Measurements from ENCODE around the gene CELSR1.

Gene CELSR1

GRCh38 chr22:46567471-46567870 lies 30.1 kb upstream of the CELSR1 start:
- no peak overlapping the region for H3K9ac ChIP-seq (ENCODE audit: low read depth in 1 of 2, low read length in 2 of 2)
- H3K36me3 ChIP-seq (ENCODE audit: control insufficient read depth in 1 of 2, insufficient read depth in 2 of 2, low read length in 2 of 2): no peaks in the 10 kb centered on the region
- peaks cover 8 to 13% of the 10 kb centered on the region in 2 donors for H3K9me3 ChIP-seq (ENCODE audit: control insufficient read depth in 1 of 2, low read length in 2 of 2)
- no peaks in the 10 kb centered on the region for H3K27me3 ChIP-seq (ENCODE audit: control insufficient read depth in 1 of 2, insufficient read depth in 2 of 2, low read length in 2 of 2)
- H3K4me3 ChIP-seq (ENCODE audit: low read depth in 1 of 2, low read length in 2 of 2): no peak overlapping the region
- peaks cover 13% of the 10 kb centered on the region in 2 donors for H3K4me1 ChIP-seq (ENCODE audit: control insufficient read depth in 1 of 2, insufficient read depth in 2 of 2, low read length in 2 of 2)
- no peak overlapping the region for H3K27ac ChIP-seq (ENCODE audit: low read depth, low read length)

- no peaks in the 10 kb centered on the region for H3K9me3 ChIP-seq (ENCODE audit: control insufficient read depth in 1 of 2, low read length in 2 of 2)
- H3K36me3 ChIP-seq (ENCODE audit: control insufficient read depth in 1 of 2, insufficient read depth in 2 of 2, low read length in 2 of 2): no peaks in the 10 kb centered on the region
- H3K27me3 ChIP-seq (ENCODE audit: control insufficient read depth in 1 of 2, insufficient read depth in 2 of 2, low read length in 2 of 2): no peaks in the 10 kb centered on the region
- H3K4me3 ChIP-seq (ENCODE audit: low read depth in 1 of 2, low read length in 2 of 2): no peak overlapping the region
- H3K4me1 ChIP-seq (ENCODE audit: control insufficient read depth in 1 of 2, insufficient read depth in 2 of 2, low read length in 2 of 2): peaks cover 13% of the 10 kb centered on the region in 2 donors
- peak overlapping the region in 1 of 2 donors; percentile 56 for H3K9ac ChIP-seq (ENCODE audit: low read depth in 1 of 2, low read length in 2 of 2)
- H3K27ac ChIP-seq (ENCODE audit: low read depth, low read length): no peak overlapping the region
These were observed 26.8 kb upstream of the CELSR1 start for GRCh38 chr22:46564084-46564714.

GRCh38 chr22:46563381-46564083 lies 26.1 kb upstream of the CELSR1 start:
- Histone ChIP-seq H3K9ac (ENCODE audit: low read depth in 1 of 2, low read length in 2 of 2) (peak overlapping the region; percentile 34 to 56), H3K4me3 (ENCODE audit: low read depth in 1 of 2, low read length in 2 of 2) (no peak overlapping the region), H3K36me3 (ENCODE audit: control insufficient read depth in 1 of 2, insufficient read depth in 2 of 2, low read length in 2 of 2) (no peaks in the 10 kb centered on the region), H3K4me1 (ENCODE audit: control insufficient read depth in 1 of 2, insufficient read depth in 2 of 2, low read length in 2 of 2) (peaks cover 13% of the 10 kb centered on the region in 2 donors), H3K27me3 (ENCODE audit: control insufficient read depth in 1 of 2, insufficient read depth in 2 of 2, low read length in 2 of 2) (no peaks in the 10 kb centered on the region), H3K27ac (ENCODE audit: low read depth, low read length) (peak overlapping the region; percentile 42), H3K9me3 (ENCODE audit: control insufficient read depth in 1 of 2, low read length in 2 of 2) (no peaks in the 10 kb centered on the region)

GRCh38 chr22:46561435-46561905 lies 24.1 kb upstream of the CELSR1 start:
- peaks cover 13% of the 10 kb centered on the region in 2 donors for H3K4me1 ChIP-seq (ENCODE audit: control insufficient read depth in 1 of 2, insufficient read depth in 2 of 2, low read length in 2 of 2)
- no peak overlapping the region for H3K9ac ChIP-seq (ENCODE audit: low read depth in 1 of 2, low read length in 2 of 2)
- no peak overlapping the region for H3K27ac ChIP-seq (ENCODE audit: low read depth, low read length)
- H3K4me3 ChIP-seq (ENCODE audit: low read depth in 1 of 2, low read length in 2 of 2): no peak overlapping the region
- H3K36me3 ChIP-seq (ENCODE audit: control insufficient read depth in 1 of 2, insufficient read depth in 2 of 2, low read length in 2 of 2): no peaks in the 10 kb centered on the region
- H3K9me3 ChIP-seq (ENCODE audit: control insufficient read depth in 1 of 2, low read length in 2 of 2): peaks cover 0 to 3% of the 10 kb centered on the region in 2 donors
- H3K27me3 ChIP-seq (ENCODE audit: control insufficient read depth in 1 of 2, insufficient read depth in 2 of 2, low read length in 2 of 2): no peaks in the 10 kb centered on the region

GRCh38 chr22:46560696-46561295 lies 23.4 kb upstream of the CELSR1 start:
- H3K9ac ChIP-seq (ENCODE audit: low read depth in 1 of 2, low read length in 2 of 2): no peak overlapping the region
- H3K4me3 ChIP-seq (ENCODE audit: low read depth in 1 of 2, low read length in 2 of 2): no peak overlapping the region
- no peaks in the 10 kb centered on the region for H3K27me3 ChIP-seq (ENCODE audit: control insufficient read depth in 1 of 2, insufficient read depth in 2 of 2, low read length in 2 of 2)
- peaks cover 13% of the 10 kb centered on the region in 2 donors for H3K4me1 ChIP-seq (ENCODE audit: control insufficient read depth in 1 of 2, insufficient read depth in 2 of 2, low read length in 2 of 2)
- H3K36me3 ChIP-seq (ENCODE audit: control insufficient read depth in 1 of 2, insufficient read depth in 2 of 2, low read length in 2 of 2): no peaks in the 10 kb centered on the region
- H3K9me3 ChIP-seq (ENCODE audit: control insufficient read depth in 1 of 2, low read length in 2 of 2): peaks cover 0 to 3% of the 10 kb centered on the region in 2 donors
- H3K27ac ChIP-seq (ENCODE audit: low read depth, low read length): no peak overlapping the region

- Histone ChIP-seq H3K36me3 (ENCODE audit: control insufficient read depth in 1 of 2, insufficient read depth in 2 of 2, low read length in 2 of 2) (no peaks in the 10 kb centered on the region), H3K9me3 (ENCODE audit: control insufficient read depth in 1 of 2, low read length in 2 of 2) (peaks cover 3 to 4% of the 10 kb centered on the region in 2 donors), H3K27ac (ENCODE audit: low read depth, low read length) (no peak overlapping the region), H3K4me3 (ENCODE audit: low read depth in 1 of 2, low read length in 2 of 2) (no peak overlapping the region), H3K4me1 (ENCODE audit: control insufficient read depth in 1 of 2, insufficient read depth in 2 of 2, low read length in 2 of 2) (no peaks in the 10 kb centered on the region), H3K9ac (ENCODE audit: low read depth in 1 of 2, low read length in 2 of 2) (no peak overlapping the region), H3K27me3 (ENCODE audit: control insufficient read depth in 1 of 2, insufficient read depth in 2 of 2, low read length in 2 of 2) (no peaks in the 10 kb centered on the region)
These were observed 20.5 kb upstream of the CELSR1 start for GRCh38 chr22:46557736-46558480.

- Histone ChIP-seq H3K4me3 (ENCODE audit: low read depth in 1 of 2, low read length in 2 of 2) (no peak overlapping the region), H3K36me3 (ENCODE audit: control insufficient read depth in 1 of 2, insufficient read depth in 2 of 2, low read length in 2 of 2) (no peaks in the 10 kb centered on the region), H3K9ac (ENCODE audit: low read depth in 1 of 2, low read length in 2 of 2) (no peak overlapping the region), H3K27ac (ENCODE audit: low read depth, low read length) (no peak overlapping the region), H3K4me1 (ENCODE audit: control insufficient read depth in 1 of 2, insufficient read depth in 2 of 2, low read length in 2 of 2) (no peaks in the 10 kb centered on the region), H3K9me3 (ENCODE audit: control insufficient read depth in 1 of 2, low read length in 2 of 2) (peaks cover 3 to 6% of the 10 kb centered on the region in 2 donors), H3K27me3 (ENCODE audit: control insufficient read depth in 1 of 2, insufficient read depth in 2 of 2, low read length in 2 of 2) (no peaks in the 10 kb centered on the region)
These were observed 19.4 kb upstream of the CELSR1 start for GRCh38 chr22:46556775-46557174.

GRCh38 chr22:46553189-46553588 lies 15.8 kb upstream of the CELSR1 start:
- Histone ChIP-seq H3K27me3 (ENCODE audit: control insufficient read depth in 1 of 2, insufficient read depth in 2 of 2, low read length in 2 of 2) (no peaks in the 10 kb centered on the region), H3K27ac (ENCODE audit: low read depth, low read length) (no peak overlapping the region), H3K9ac (ENCODE audit: low read depth in 1 of 2, low read length in 2 of 2) (no peak overlapping the region), H3K4me3 (ENCODE audit: low read depth in 1 of 2, low read length in 2 of 2) (no peak overlapping the region), H3K36me3 (ENCODE audit: control insufficient read depth in 1 of 2, insufficient read depth in 2 of 2, low read length in 2 of 2) (no peaks in the 10 kb centered on the region), H3K4me1 (ENCODE audit: control insufficient read depth in 1 of 2, insufficient read depth in 2 of 2, low read length in 2 of 2) (peaks cover 8 to 9% of the 10 kb centered on the region in 2 donors), H3K9me3 (ENCODE audit: control insufficient read depth in 1 of 2, low read length in 2 of 2) (peaks cover 3 to 6% of the 10 kb centered on the region in 2 donors)

- Histone ChIP-seq H3K4me3 (ENCODE audit: low read depth in 1 of 2, low read length in 2 of 2) (no peak overlapping the region), H3K27ac (ENCODE audit: low read depth, low read length) (no peak overlapping the region), H3K4me1 (ENCODE audit: control insufficient read depth in 1 of 2, insufficient read depth in 2 of 2, low read length in 2 of 2) (peaks cover 12 to 18% of the 10 kb centered on the region in 2 donors), H3K9ac (ENCODE audit: low read depth in 1 of 2, low read length in 2 of 2) (no peak overlapping the region), H3K36me3 (ENCODE audit: control insufficient read depth in 1 of 2, insufficient read depth in 2 of 2, low read length in 2 of 2) (no peaks in the 10 kb centered on the region), H3K9me3 (ENCODE audit: control insufficient read depth in 1 of 2, low read length in 2 of 2) (peaks cover 1 to 6% of the 10 kb centered on the region in 2 donors), H3K27me3 (ENCODE audit: control insufficient read depth in 1 of 2, insufficient read depth in 2 of 2, low read length in 2 of 2) (peaks cover 0 to 3% of the 10 kb centered on the region in 2 donors)
These were observed 14.6 kb upstream of the CELSR1 start for GRCh38 chr22:46551996-46552395.
